Stimulated activated effector memory CD8-positive, alpha-beta T cell treated with anti-CD3 and anti-CD28 coated beads, Interleukin-12 subunit alpha, Interleukin-12 subunit beta, amount 100 ng/mL, for 72 hours (primary cell): ENCODE data around the gene HIBADH.

ENCODE experiments used
- ATAC-seq: fragments of 150-1000 bp; cut with Tn5 transposase; 2 replicates; pipeline ENCODE4 v1.10.0; 2021
- DNase-seq, 2 donors: peaks; one replicate each; pipeline ENCODE4 v3.0.0; 2021 to 2022; ENCODE audit warnings: low spot score in 2 of 2
- H3K27ac Mint-ChIP-seq: one replicate; pipeline ENCODE4 v1.8.0; 2022; ENCODE audit warnings: mild to moderate bottlenecking, mixed read lengths
- H3K36me3 Mint-ChIP-seq: one replicate; pipeline ENCODE4 v1.8.0; 2022; ENCODE audit warnings: mild to moderate bottlenecking, mixed read lengths
- H3K4me1 Mint-ChIP-seq: one replicate; pipeline ENCODE4 v1.8.0; 2022; ENCODE audit warnings: mixed read lengths
- H3K4me3 Mint-ChIP-seq: one replicate; pipeline ENCODE4 v1.8.0; 2022; ENCODE audit warnings: mild to moderate bottlenecking, mixed read lengths
- H3K9me3 Mint-ChIP-seq: one replicate; pipeline ENCODE4 v1.8.0; 2022; ENCODE audit warnings: mixed read lengths

HIBADH gene

GRCh38 chr7:27575613-27576012 lies 87.1 kb downstream of the HIBADH start:
- Mint-ChIP-seq H3K4me3 (no peak overlapping the region), H3K36me3 (no peaks in the 10 kb centered on the region), H3K4me1 (no peaks in the 10 kb centered on the region), H3K9me3 (no peaks in the 10 kb centered on the region), H3K27ac (no peak overlapping the region)
- ATAC-seq (no peak), DNase-seq (no peak)

DNA sequence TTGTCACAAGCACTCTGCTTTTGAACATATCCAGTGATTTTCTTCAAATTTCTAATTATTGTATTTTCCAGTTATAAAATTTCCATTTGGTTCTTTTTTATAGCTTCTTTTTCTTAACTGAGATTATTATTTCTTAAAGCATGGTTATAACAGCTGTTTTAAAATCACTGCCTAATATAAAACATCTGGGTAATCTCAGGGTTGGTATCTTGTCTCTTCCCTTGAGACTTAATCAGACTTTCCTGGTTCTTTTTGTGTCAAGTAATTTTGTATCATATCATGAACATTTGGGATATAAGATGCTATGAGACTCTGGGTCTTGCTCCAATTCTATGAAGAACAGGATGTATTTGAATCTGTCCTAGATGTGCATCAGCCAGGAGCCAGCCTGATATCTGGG lies 93.6 kb downstream of the HIBADH start:
- DNase-seq, result no peak
- Mint-ChIP-seq H3K9me3 (peaks cover 4% of the 10 kb centered on the region), H3K4me3 (no peak overlapping the region), H3K27ac (no peak overlapping the region), H3K4me1 (no peaks in the 10 kb centered on the region), H3K36me3 (no peaks in the 10 kb centered on the region)
- no peak for ATAC-seq

DNA sequence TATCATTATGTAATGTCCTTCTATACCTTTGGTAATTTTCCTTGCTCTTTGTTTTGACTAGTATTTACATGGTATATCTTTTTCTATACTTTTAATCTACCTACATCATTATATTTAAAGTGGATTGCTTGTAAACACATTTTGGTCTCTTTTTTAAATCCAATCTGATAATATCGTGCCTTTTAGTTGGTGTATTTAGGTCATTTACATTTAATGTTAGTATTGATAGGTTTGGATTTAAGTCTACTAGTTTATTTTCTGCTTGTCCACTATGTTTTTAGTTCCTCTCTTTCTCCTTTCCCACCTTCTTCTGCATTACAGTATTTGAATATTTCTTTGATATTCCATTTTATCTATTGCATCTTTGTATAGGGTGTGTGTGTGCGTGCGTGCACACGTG lies 95.4 kb downstream of the HIBADH start:
- no peaks in the 10 kb centered on the region for H3K36me3 Mint-ChIP-seq
- no peak overlapping the region for H3K27ac Mint-ChIP-seq
- ATAC-seq (no peak), DNase-seq (no peak)
- peaks cover 4% of the 10 kb centered on the region for H3K9me3 Mint-ChIP-seq
- H3K4me3 Mint-ChIP-seq, result no peak overlapping the region
- no peaks in the 10 kb centered on the region for H3K4me1 Mint-ChIP-seq

GRCh38 chr7:27564881-27565482 lies 97.7 kb downstream of the HIBADH start:
- H3K9me3 Mint-ChIP-seq, result peaks cover 4% of the 10 kb centered on the region
- no peaks in the 10 kb centered on the region for H3K4me1 Mint-ChIP-seq
- DNase-seq, result no peak
- no peak overlapping the region for H3K4me3 Mint-ChIP-seq
- H3K27ac Mint-ChIP-seq, result no peak overlapping the region
- no peak for ATAC-seq
- H3K36me3 Mint-ChIP-seq, result no peaks in the 10 kb centered on the region

DNA sequence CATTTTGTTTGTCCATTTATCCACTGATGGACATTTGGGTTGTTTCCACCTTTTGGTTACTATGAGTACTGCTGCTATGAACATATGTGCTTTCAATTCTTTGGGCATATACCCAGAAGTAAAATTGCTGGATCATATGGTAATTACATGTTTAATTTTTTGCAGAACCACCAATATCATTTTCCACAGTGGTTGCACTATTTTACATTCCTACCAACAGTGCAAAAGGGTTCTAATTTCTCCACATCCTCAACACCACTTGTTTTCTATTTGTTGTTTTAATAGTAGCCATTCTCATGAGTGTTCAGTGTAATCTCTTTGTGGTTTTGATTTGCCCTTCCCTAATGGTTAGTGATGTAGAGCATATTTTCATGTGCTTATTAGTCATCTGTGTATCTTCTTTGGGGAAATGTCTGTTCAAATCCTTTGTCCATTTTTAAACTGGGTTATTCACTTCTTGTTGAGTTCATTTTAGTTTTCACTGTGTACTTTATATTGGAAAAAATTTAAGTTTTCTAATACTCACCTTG lies 101.9 kb downstream of the HIBADH start:
- Mint-ChIP-seq H3K9me3 (peaks cover 4% of the 10 kb centered on the region), H3K4me1 (no peaks in the 10 kb centered on the region), H3K4me3 (no peak overlapping the region), H3K27ac (no peak overlapping the region), H3K36me3 (no peaks in the 10 kb centered on the region)
- ATAC-seq (no peak), DNase-seq (no peak)

DNA sequence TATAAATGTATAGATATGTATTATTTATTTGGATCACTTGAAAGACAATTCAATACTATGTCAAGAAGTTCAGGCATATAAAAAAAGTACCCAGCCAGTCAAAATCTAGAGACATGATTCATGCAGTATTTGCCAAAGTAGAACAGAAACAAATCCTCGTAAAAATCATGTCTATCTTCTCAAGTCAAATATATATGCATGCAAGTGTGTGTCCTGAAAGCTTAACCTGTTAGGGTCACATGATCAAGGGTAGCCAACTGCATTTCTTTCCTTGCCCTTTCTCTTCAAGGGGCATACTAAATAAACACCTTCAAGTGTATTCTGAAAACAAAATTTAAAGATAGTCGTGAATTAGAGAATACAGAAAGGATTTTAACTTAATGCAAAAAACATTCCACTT lies 107.0 kb downstream of the HIBADH start:
- Mint-ChIP-seq H3K4me1 (no peaks in the 10 kb centered on the region), H3K36me3 (no peaks in the 10 kb centered on the region), H3K27ac (no peak overlapping the region), H3K4me3 (no peak overlapping the region), H3K9me3 (no peaks in the 10 kb centered on the region)
- DNase-seq, result no peak
- no peak for ATAC-seq

GRCh38 chr7:27554826-27555225 lies 107.9 kb downstream of the HIBADH start:
- no peaks in the 10 kb centered on the region for H3K4me1 Mint-ChIP-seq
- ATAC-seq, result no peak
- H3K36me3 Mint-ChIP-seq, result no peaks in the 10 kb centered on the region

DNA sequence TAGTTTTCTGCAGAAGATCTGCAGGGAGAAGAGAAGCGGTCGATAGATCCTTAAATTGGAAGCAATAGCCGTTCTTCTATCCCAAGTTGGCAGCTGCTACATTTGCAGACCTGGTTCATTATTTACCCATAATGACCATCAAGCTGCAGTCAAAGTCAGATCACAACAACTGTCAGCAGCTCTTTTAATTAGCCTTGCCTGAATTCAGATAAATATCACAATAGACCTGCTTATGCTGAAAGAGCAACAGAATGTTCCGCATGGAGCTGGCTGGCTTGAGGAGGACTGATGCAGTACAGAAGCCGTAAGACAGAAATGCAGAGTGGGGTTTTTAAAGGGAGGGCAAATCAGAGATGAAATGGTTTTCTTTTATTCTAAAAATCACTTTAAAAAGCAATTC lies 109.4 kb downstream of the HIBADH start:
- Mint-ChIP-seq H3K36me3 (no peaks in the 10 kb centered on the region), H3K4me3 (no peak overlapping the region), H3K4me1 (no peaks in the 10 kb centered on the region), H3K27ac (no peak overlapping the region), H3K9me3 (no peaks in the 10 kb centered on the region)
- DNase-seq (no peak), ATAC-seq (no peak)

More at GRCh38 chr7:27554826-27555225, 107.9 kb downstream of the HIBADH start:
- Mint-ChIP-seq H3K9me3 (no peaks in the 10 kb centered on the region), H3K4me3 (no peak overlapping the region), H3K27ac (no peak overlapping the region)
- DNase-seq, result no peak

- no peak overlapping the region for H3K4me3 Mint-ChIP-seq
- no peak for DNase-seq
- no peaks in the 10 kb centered on the region for H3K9me3 Mint-ChIP-seq
- no peaks in the 10 kb centered on the region for H3K36me3 Mint-ChIP-seq
- no peak for ATAC-seq
- no peak overlapping the region for H3K27ac Mint-ChIP-seq
- H3K4me1 Mint-ChIP-seq, result no peaks in the 10 kb centered on the region
These were observed 110.8 kb downstream of the HIBADH start for GRCh38 chr7:27551803-27552400.

GRCh38 chr7:27549606-27550005 lies 113.1 kb downstream of the HIBADH start:
- H3K27ac Mint-ChIP-seq, result no peak overlapping the region
- DNase-seq (no peak), ATAC-seq (no peak)
- no peaks in the 10 kb centered on the region for H3K4me1 Mint-ChIP-seq
- H3K9me3 Mint-ChIP-seq, result no peaks in the 10 kb centered on the region
- no peak overlapping the region for H3K4me3 Mint-ChIP-seq
- no peaks in the 10 kb centered on the region for H3K36me3 Mint-ChIP-seq

- no peak overlapping the region for H3K4me3 Mint-ChIP-seq
- no peaks in the 10 kb centered on the region for H3K9me3 Mint-ChIP-seq
- no peaks in the 10 kb centered on the region for H3K36me3 Mint-ChIP-seq
- no peak overlapping the region for H3K27ac Mint-ChIP-seq
- H3K4me1 Mint-ChIP-seq, result no peaks in the 10 kb centered on the region
- DNase-seq (no peak), ATAC-seq (no peak)
These were observed 114.4 kb downstream of the HIBADH start for GRCh38 chr7:27548304-27548703.

DNA sequence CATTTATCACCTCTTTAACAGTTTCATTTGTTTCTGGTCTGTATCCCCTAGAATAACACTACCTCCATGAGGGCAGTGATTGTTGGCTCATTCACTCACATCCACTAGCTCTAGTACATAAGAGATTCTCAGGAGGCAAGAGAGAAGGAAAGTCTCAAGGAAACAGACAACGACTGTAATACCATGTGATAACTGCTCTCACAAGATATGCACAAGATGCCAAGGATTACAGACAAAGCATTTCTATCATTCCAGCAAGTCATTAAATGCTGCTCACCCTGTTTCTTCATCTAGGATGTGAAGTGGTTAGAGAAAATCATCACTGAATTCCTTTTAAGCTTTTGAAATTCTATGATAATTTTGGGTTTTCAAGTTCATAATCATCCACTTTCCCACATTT lies 115.3 kb downstream of the HIBADH start:
- H3K4me3 Mint-ChIP-seq, result no peak overlapping the region
- no peak for DNase-seq
- no peak for ATAC-seq
- H3K4me1 Mint-ChIP-seq, result no peaks in the 10 kb centered on the region
- H3K9me3 Mint-ChIP-seq, result no peaks in the 10 kb centered on the region
- no peak overlapping the region for H3K27ac Mint-ChIP-seq
- H3K36me3 Mint-ChIP-seq, result peaks cover 5% of the 10 kb centered on the region

- Mint-ChIP-seq H3K9me3 (no peaks in the 10 kb centered on the region), H3K36me3 (peaks cover 13% of the 10 kb centered on the region), H3K4me3 (no peak overlapping the region), H3K4me1 (no peaks in the 10 kb centered on the region), H3K27ac (no peak overlapping the region)
- no peak for DNase-seq
- ATAC-seq, result no peak
These were observed 116.1 kb downstream of the HIBADH start for GRCh38 chr7:27546610-27547009.

GRCh38 chr7:27535795-27536194 lies 126.9 kb downstream of the HIBADH start:
- no peak overlapping the region for H3K27ac Mint-ChIP-seq
- H3K36me3 Mint-ChIP-seq, result peaks cover 2% of the 10 kb centered on the region
- H3K4me3 Mint-ChIP-seq, result no peak overlapping the region
- no peaks in the 10 kb centered on the region for H3K9me3 Mint-ChIP-seq
- ATAC-seq (no peak), DNase-seq (no peak)
- H3K4me1 Mint-ChIP-seq, result no peaks in the 10 kb centered on the region

- no peak for ATAC-seq
- Mint-ChIP-seq H3K36me3 (peaks cover 8% of the 10 kb centered on the region), H3K4me3 (no peak overlapping the region), H3K27ac (no peak overlapping the region), H3K4me1 (no peaks in the 10 kb centered on the region), H3K9me3 (no peaks in the 10 kb centered on the region)
- DNase-seq, result no peak
These were observed 129.0 kb downstream of the HIBADH start for GRCh38 chr7:27533652-27534081.

- Mint-ChIP-seq H3K4me1 (no peaks in the 10 kb centered on the region), H3K9me3 (no peaks in the 10 kb centered on the region), H3K4me3 (no peak overlapping the region), H3K27ac (no peak overlapping the region), H3K36me3 (peaks cover 8% of the 10 kb centered on the region)
- DNase-seq (no peak), ATAC-seq (no peak)
These were observed 130.4 kb downstream of the HIBADH start for GRCh38 chr7:27532314-27532713.
